Colonic mucosa (tissue), 4 donors: ENCODE measurements around the gene HSF4. TPM values are rescaled to one million over a fixed set of nuclear protein-coding genes. Genes with fewer than 3 reads are reported as not detected.

ENCODE experiments used
- DNase-seq: peaks from one replicate; pipeline ENCODE4 v3.0.0-alpha.2; 2020
- H3K27ac ChIP-seq: fragments of 200-600 bp; one replicate; pipeline ENCODE4 v1.8.0; 2021
- H3K27me3 ChIP-seq: fragments of 200-600 bp; one replicate; pipeline ENCODE4 v1.8.0; 2021
- H3K36me3 ChIP-seq: fragments of 200-600 bp; one replicate; pipeline ENCODE4 v1.8.0; 2021
- H3K4me1 ChIP-seq: fragments of 200-600 bp; one replicate; pipeline ENCODE4 v1.8.0; 2021; ENCODE audit warnings: mild to moderate bottlenecking
- H3K4me3 ChIP-seq: fragments of 200-600 bp; one replicate; pipeline ENCODE4 v1.8.0; 2021
- H3K9ac ChIP-seq, 2 donors: one replicate each; pipeline ENCODE4 v1.7.0; 2013; ENCODE audit warnings: control low read depth in 2 of 2, low read depth in 2 of 2, low read length in 2 of 2
- H3K9me3 ChIP-seq: fragments of 200-600 bp; one replicate; pipeline ENCODE4 v1.8.0; 2021
- intact Hi-C: fragments of 100-400 bp; cut with DNase I; formaldehyde crosslinking; loops from one replicate; pipeline ENCODE4 v1.14.1; 2022
- total RNA-seq, 2 donors: library from RNA; stranded (reverse); fragmentation: NEBNext Ultra II Directional in 1 of 2; extraction: Animal tissue kit (Norgen Biotek cat#: 25700) in 1 of 2; gene quantifications; one replicate each; pipeline ENCODE4 v1.2.1, GENCODE V29; 2021
- TF ChIP-seq, protein P1 (sequence below): fragments of 200-600 bp; IDR thresholded peaks from one replicate; pipeline ENCODE4 v1.8.0; 2022; ENCODE audit warnings: antibody characterized with exemption, mild to moderate bottlenecking
- donor health status: healthy.
- donor health status: DM: no; HTN: no; CAD: no.
- donor health status: DM: no; HTN: no; CAD: no.

The HSF4 gene
- total RNA-seq, 2 donors from 2014 or later: 23.6 TPM

DNA sequence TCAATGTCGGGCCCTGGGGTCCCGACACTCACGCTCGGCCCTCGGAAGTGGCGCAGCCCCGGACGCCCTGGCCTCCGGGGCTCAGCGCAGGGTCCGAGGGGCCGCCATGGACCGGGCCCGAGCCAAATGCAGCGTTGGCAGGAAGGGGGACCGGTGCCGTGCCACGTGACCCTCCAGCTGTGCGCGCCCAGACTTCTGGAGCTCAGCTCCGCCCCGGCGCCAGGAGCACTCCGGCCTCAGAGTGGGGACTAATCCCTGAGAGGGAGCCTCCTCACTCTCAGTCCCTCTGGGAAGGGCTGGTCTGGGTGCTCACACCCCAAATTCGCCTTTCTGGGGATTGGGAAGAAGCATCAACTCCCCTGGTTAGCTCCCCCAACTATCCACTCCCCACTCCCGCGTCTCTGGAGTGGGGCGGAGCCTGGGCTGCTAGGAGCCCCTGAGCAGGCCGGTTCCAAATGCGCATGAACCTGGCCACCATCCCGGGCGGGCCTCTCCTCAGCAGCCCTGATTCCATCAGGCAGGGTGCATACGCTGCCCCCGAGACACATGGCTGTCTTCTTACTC lies 13.6 kb upstream of the HSF4 start, which contains the start of gene B3GNT9:
Gene B3GNT9, minus strand, starts transcription at position 166 of the 564 bp plus-strand sequence. CDS start 513 bp downstream, outside the sequence.
- peak; percentile 74 for DNase-seq
- peak within 1 kb of the TSS; percentile 68 for H3K4me3 ChIP-seq
- H3K9me3 ChIP-seq: no peaks in the 10 kb centered on the region
- peak within 1 kb of the TSS; percentile 70 to 71 for H3K9ac ChIP-seq
- H3K36me3 ChIP-seq: no peaks in the 10 kb centered on the region
- H3K27me3 ChIP-seq: no peaks in the 10 kb centered on the region
- peak within 1 kb of the TSS; percentile 60 for H3K27ac ChIP-seq
- intact Hi-C loops: no loop called here
- peaks cover 12% of the 10 kb centered on the region for H3K4me1 ChIP-seq
- TF ChIP-seq, protein P1, sequence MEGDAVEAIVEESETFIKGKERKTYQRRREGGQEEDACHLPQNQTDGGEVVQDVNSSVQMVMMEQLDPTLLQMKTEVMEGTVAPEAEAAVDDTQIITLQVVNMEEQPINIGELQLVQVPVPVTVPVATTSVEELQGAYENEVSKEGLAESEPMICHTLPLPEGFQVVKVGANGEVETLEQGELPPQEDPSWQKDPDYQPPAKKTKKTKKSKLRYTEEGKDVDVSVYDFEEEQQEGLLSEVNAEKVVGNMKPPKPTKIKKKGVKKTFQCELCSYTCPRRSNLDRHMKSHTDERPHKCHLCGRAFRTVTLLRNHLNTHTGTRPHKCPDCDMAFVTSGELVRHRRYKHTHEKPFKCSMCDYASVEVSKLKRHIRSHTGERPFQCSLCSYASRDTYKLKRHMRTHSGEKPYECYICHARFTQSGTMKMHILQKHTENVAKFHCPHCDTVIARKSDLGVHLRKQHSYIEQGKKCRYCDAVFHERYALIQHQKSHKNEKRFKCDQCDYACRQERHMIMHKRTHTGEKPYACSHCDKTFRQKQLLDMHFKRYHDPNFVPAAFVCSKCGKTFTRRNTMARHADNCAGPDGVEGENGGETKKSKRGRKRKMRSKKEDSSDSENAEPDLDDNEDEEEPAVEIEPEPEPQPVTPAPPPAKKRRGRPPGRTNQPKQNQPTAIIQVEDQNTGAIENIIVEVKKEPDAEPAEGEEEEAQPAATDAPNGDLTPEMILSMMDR: no peak

DNA sequence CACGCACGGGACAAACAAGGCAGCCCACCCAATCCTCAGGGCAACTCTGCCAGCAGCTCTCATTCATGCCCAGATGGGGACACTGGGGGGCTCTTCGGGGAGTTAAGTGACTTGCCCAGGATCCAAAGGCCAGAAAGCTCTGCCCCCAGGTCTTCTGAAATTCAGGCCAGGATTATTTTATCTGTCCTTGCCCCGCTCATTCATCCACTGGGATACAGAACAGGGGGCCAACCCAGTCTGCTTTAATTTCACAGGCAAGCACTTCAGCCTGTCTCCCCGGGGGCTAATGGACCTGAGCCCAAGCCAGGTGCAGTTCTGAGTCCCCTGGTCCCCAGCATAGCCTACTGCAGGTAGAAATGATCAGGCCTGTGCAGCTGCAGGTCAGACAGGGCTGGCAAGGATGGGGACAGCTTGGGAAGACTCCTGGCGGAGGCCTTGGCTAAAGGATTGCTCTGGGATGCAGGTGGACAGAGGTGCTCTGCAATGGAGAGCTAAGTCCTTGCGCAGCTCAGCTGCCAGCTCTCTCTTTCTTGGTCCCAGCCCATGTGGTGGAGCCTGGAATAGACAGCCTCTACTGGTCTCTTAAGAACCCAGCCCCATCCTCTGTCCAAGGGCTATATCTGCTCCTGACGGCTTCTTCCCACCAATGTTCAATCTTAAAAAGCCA lies 13.0 kb upstream of the HSF4 start:
- no peaks in the 10 kb centered on the region for H3K9me3 ChIP-seq
- H3K27me3 ChIP-seq: no peaks in the 10 kb centered on the region
- no peak overlapping the region for H3K27ac ChIP-seq
- H3K36me3 ChIP-seq: no peaks in the 10 kb centered on the region
- H3K4me1 ChIP-seq: peaks cover 15% of the 10 kb centered on the region
- intact Hi-C loops: no loop called here
- H3K9ac ChIP-seq: no peak overlapping the region
- TF ChIP-seq, protein P1: no peak
- no peak for DNase-seq
- H3K4me3 ChIP-seq: no peak overlapping the region

DNA sequence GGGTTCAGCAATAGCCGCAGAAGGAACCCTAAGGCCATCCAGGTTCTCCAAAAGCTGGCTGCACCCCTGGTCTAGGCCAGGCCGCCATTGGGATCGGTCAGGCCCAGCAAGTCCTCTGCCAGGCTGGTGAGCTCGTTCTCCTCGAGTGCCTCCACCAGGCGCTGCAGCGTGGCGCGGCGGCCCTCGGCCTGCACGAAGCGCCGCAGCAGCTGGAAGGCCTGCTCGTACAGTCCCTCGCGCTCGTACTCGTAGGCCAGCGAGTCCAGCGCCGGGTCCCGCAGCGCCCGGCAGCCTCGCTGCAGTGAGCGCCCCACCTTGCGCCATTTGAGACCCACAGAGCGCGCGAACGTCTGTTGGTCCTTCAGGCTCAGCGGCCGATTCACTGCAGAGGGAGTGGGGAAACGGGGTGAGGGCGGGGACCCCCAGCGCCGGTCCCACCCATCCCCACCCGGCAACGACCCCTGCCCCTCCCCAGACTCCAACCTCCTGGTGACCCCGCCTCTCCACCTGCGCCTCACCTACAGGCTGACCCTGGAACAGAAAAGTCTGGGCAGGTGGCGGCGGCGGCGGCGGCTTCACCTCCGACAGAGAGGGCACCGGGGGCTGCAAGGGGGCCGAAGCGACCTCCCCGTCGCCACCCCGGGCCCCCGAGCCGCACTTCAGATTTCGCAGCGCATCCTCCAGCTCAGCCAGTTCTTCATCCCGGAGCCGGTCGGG lies 9.8 kb upstream of the HSF4 start:
- peaks cover 20% of the 10 kb centered on the region for H3K4me1 ChIP-seq
- TF ChIP-seq, protein P1: no peak
- no peaks in the 10 kb centered on the region for H3K36me3 ChIP-seq
- H3K27me3 ChIP-seq: no peaks in the 10 kb centered on the region
- intact Hi-C loops: loop anchor here (5.0 kb wide), 2 partner anchors 137 to 177 kb away; no protein-coding TSS in a partner anchor
- peak overlapping the region; percentile 16 for H3K4me3 ChIP-seq
- no peak for DNase-seq
- no peak overlapping the region for H3K9ac ChIP-seq
- no peaks in the 10 kb centered on the region for H3K9me3 ChIP-seq
- H3K27ac ChIP-seq: no peak overlapping the region

DNA sequence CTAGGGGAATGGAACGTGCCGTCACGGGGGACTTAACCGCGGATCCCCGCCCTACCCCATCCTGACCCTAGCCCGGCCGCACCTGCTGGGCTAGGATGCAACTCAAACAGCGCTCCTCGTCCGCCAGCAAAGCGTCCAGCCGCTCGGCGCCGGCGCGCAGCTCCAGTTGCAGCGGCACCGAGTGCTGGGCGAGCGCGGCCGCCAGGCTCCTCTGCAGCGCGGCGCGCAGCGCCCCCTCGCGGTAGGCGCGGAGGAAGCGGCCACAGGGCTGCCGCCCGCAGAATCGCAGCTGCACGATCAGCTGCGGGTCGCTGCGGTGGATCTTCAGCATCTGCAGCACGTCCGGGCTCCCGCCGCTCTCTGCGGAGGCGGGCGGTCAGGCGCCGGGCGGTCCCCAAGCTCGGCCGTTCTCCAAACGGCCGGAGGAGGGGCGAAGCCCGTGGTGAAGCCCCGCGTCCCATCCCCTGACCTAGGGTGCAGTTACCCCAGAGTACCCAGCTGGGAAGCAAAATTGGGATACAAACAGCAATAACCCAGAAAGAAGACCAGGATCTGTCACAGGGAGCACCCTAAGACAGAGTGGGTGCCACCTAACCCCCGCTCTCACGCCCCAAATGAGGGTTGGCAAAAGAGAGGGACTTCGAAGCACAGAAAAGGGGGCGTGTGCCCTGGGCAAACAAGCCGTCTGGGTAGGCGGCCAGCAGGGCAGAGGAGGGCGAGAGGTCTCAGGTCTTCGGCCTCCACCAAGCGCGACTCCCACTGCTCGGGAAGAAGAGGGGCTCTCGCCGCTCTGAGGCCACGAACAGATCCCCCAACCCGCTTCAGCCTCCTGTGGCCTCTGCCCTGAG lies 9.0 kb upstream of the HSF4 start:
- H3K9ac ChIP-seq: peak overlapping the region; percentile 16 to 68
- H3K36me3 ChIP-seq: no peaks in the 10 kb centered on the region
- H3K27ac ChIP-seq: no peak overlapping the region
- H3K4me1 ChIP-seq: peaks cover 20% of the 10 kb centered on the region
- H3K4me3 ChIP-seq: peak overlapping the region; percentile 16
- intact Hi-C loops: loop anchor here (5.0 kb wide), 2 partner anchors 138 to 178 kb away; no protein-coding TSS in a partner anchor
- H3K9me3 ChIP-seq: no peaks in the 10 kb centered on the region
- H3K27me3 ChIP-seq: no peaks in the 10 kb centered on the region
- TF ChIP-seq, protein P1: peak; percentile 91
- peak; percentile 77 for DNase-seq
